Mesenchymal stem cell (in vitro differentiated cells and primary cell): ENCODE results near the gene FAM168A.

ENCODE experiments used
- DNase-seq: peaks from one replicate; pipeline ENCODE4 v3.0.0-alpha.2; 2013
- H2AFZ ChIP-seq: one replicate; pipeline ENCODE4 v1.6.1; 2013; ENCODE audit warnings: low read depth, mild to moderate bottlenecking, control low read depth, inconsistent platforms, low read length, moderate library complexity
- H2AK5ac ChIP-seq: 2 replicates; pipeline ENCODE4 v1.6.1; 2013; ENCODE audit warnings: low read length, moderate library complexity, mild to moderate bottlenecking, inconsistent platforms; ENCODE audit not compliant: severe bottlenecking
- H2BK120ac ChIP-seq: one replicate; pipeline ENCODE4 v1.6.1; 2013; ENCODE audit warnings: low read depth, mild to moderate bottlenecking, inconsistent platforms, low read length, moderate library complexity
- H2BK12ac ChIP-seq, 2 experiments: one replicate each; pipeline ENCODE4 v1.6.1; 2013; ENCODE audit warnings: inconsistent platforms in 2 of 2, low read length in 2 of 2, mild to moderate bottlenecking in 2 of 2, moderate library complexity in 2 of 2, control low read depth in 1 of 2
- H2BK15ac ChIP-seq: one replicate; pipeline ENCODE4 v1.6.1; 2013; ENCODE audit warnings: mild to moderate bottlenecking, low read depth, inconsistent platforms; ENCODE audit not compliant: poor library complexity, severe bottlenecking
- H2BK5ac ChIP-seq: 2 replicates; pipeline ENCODE4 v1.6.1; 2013; ENCODE audit warnings: low read depth, mild to moderate bottlenecking, low read length, control low read depth, inconsistent platforms; ENCODE audit not compliant: poor library complexity, severe bottlenecking
- H3K14ac ChIP-seq, 2 experiments: one replicate each; pipeline ENCODE4 v1.6.1; 2013; ENCODE audit warnings: inconsistent platforms in 2 of 2, low read length in 2 of 2, control low read depth in 1 of 2, mild to moderate bottlenecking in 1 of 2, moderate library complexity in 1 of 2
- H3K18ac ChIP-seq, 2 experiments: one replicate each; pipeline ENCODE4 v1.6.1; 2013; ENCODE audit warnings: inconsistent platforms in 2 of 2, low read length in 2 of 2, control low read depth in 1 of 2, low read depth in 1 of 2, mild to moderate bottlenecking in 1 of 2
- H3K23ac ChIP-seq, 2 experiments: one replicate each; pipeline ENCODE4 v1.6.1; 2013; ENCODE audit warnings: inconsistent platforms in 2 of 2, low read length in 2 of 2, mild to moderate bottlenecking in 2 of 2, moderate library complexity in 2 of 2, control low read depth in 1 of 2
- H3K27ac ChIP-seq: 2 replicates; pipeline ENCODE4 v1.5.1; 2013; ENCODE audit warnings: mild to moderate bottlenecking, moderate library complexity, low read length, control low read depth, inconsistent platforms; ENCODE audit not compliant: poor library complexity, severe bottlenecking
- H3K27me3 ChIP-seq, 2 experiments: 2 replicates each; pipeline versions ENCODE4 v1.6.1 to v1.7.0; 2013; ENCODE audit warnings: low read length in 2 of 2, mild to moderate bottlenecking in 2 of 2, moderate library complexity in 2 of 2, control low read depth in 1 of 2, inconsistent platforms in 1 of 2; ENCODE audit not compliant: control insufficient read depth in 1 of 2, insufficient read depth in 1 of 2
- H3K36me3 ChIP-seq, 2 experiments: 2 replicates each; pipeline versions ENCODE4 v1.6.1 to v1.7.0; 2013; ENCODE audit warnings: low read length in 2 of 2, control low read depth in 1 of 2, inconsistent platforms in 1 of 2, low read depth in 1 of 2, mild to moderate bottlenecking in 1 of 2; ENCODE audit not compliant: insufficient read depth in 2 of 2, control insufficient read depth in 1 of 2
- H3K4ac ChIP-seq, 2 experiments: one replicate each; pipeline ENCODE4 v1.6.1; 2013; ENCODE audit warnings: inconsistent platforms in 2 of 2, low read length in 2 of 2, mild to moderate bottlenecking in 2 of 2, moderate library complexity in 2 of 2, control low read depth in 1 of 2, low read depth in 1 of 2
- H3K4me1 ChIP-seq: 2 replicates; pipeline ENCODE4 v1.6.1; 2013; ENCODE audit warnings: low read depth, low read length, control low read depth; ENCODE audit not compliant: control insufficient read depth, insufficient read depth
- H3K4me2 ChIP-seq: 2 replicates; pipeline ENCODE4 v1.6.1; 2013; ENCODE audit warnings: low read length, mild to moderate bottlenecking, inconsistent platforms; ENCODE audit not compliant: poor library complexity, severe bottlenecking
- H3K4me3 ChIP-seq, 2 experiments: 2 replicates each; pipeline versions ENCODE4 v1.5.1 to v1.7.0; 2013; ENCODE audit warnings: low read length in 2 of 2, mild to moderate bottlenecking in 2 of 2, control low read depth in 1 of 2, low read depth in 1 of 2; ENCODE audit not compliant: insufficient read depth in 1 of 2
- H3K79me1 ChIP-seq: replicated peaks from 2 replicates; pipeline ENCODE4 v1.6.1; 2013; ENCODE audit warnings: mild to moderate bottlenecking, control low read depth, low read length, inconsistent platforms; ENCODE audit not compliant: poor library complexity, severe bottlenecking
- H3K9ac ChIP-seq: 2 replicates; pipeline ENCODE4 v1.7.0; 2013; ENCODE audit warnings: mild to moderate bottlenecking, low read length, moderate library complexity
- H3K9me3 ChIP-seq: 2 replicates; pipeline ENCODE4 v1.7.0; 2013; ENCODE audit warnings: mild to moderate bottlenecking, low read length; ENCODE audit not compliant: control insufficient read depth
- H4K8ac ChIP-seq: one replicate; pipeline ENCODE4 v1.6.1; 2013; ENCODE audit warnings: inconsistent platforms, mild to moderate bottlenecking, low read length, moderate library complexity
- H4K91ac ChIP-seq: one replicate; pipeline ENCODE4 v1.6.1; 2013; ENCODE audit warnings: mild to moderate bottlenecking, low read length, inconsistent platforms
- WGBS: methylation state at CpG from one replicate; pipeline ENCODE4 v1.1.7; 2013; ENCODE audit warnings: mixed read lengths; 5-methylcytosine and 5-hydroxymethylcytosine counted together

FAM168A gene

GRCh38 chr11:73469401-73469800 lies 128.5 kb downstream of the FAM168A start:
- Histone ChIP-seq H3K14ac (no peak overlapping the region), H3K9ac (no peak overlapping the region), H3K9me3 (no peaks in the 10 kb centered on the region), H3K27me3 (no peaks in the 10 kb centered on the region), H2AK5ac (no peak overlapping the region), H2BK5ac (no peak overlapping the region), H3K36me3 (peaks cover 0 to 4% of the 10 kb centered on the region in 2 experiments), H3K4me1 (no peaks in the 10 kb centered on the region), H3K79me1 (peaks cover 21% of the 10 kb centered on the region), H2BK120ac (no peak overlapping the region), H4K8ac (no peak overlapping the region), H3K27ac (no peak overlapping the region), H3K18ac (no peak overlapping the region), H2BK15ac (no peak overlapping the region), H2BK12ac (no peak overlapping the region), H3K4me3 (no peak overlapping the region), H3K4ac (no peak overlapping the region), H4K91ac (no peak overlapping the region), H3K4me2 (no peak overlapping the region), H3K23ac (no peak overlapping the region), H2AFZ (no peak overlapping the region)
- no peak for DNase-seq
- 100% methylated on average over 1 of the region's 3 CpGs for WGBS

DNA sequence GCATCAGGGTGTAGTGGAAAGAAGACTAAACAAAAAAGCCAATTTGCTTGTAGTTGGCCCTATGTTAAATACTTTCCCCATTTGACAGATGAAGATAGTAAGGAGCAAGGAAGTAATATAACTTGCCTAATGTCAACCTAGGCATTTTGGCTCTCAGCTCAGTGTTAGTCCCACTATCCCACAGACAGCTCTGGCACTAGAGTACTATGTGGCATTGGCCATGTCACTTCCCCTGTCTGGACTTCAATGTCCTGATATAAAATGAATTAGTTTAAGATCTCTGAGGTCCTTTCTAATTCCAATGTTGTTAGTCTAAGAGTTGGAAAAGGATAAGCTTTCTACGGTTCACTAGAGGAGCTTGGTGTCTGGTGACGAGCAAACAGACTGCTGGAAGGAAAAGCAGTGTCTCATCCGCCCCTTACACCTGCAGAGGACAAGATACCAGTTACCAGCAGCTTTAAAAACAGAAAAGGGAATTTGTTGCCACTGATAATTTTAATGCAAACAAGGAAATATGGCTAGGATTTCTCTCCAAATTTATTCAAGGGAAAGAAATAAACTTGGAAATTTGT lies 129.2 kb downstream of the FAM168A start:
- no peak overlapping the region for H3K27ac ChIP-seq
- H3K36me3 ChIP-seq = peaks cover 0 to 4% of the 10 kb centered on the region in 2 experiments
- no peak overlapping the region for H3K4me2 ChIP-seq
- H3K23ac ChIP-seq = no peak overlapping the region
- H2BK5ac ChIP-seq = no peak overlapping the region
- no peaks in the 10 kb centered on the region for H3K9me3 ChIP-seq
- 94% methylated on average over 2 of the region's 3 CpGs for WGBS
- H3K9ac ChIP-seq = no peak overlapping the region
- H2BK120ac ChIP-seq = no peak overlapping the region
- no peak overlapping the region for H4K91ac ChIP-seq
- H2AK5ac ChIP-seq = no peak overlapping the region
- H2AFZ ChIP-seq = no peak overlapping the region
- DNase-seq = no peak
- H2BK15ac ChIP-seq = no peak overlapping the region
- H4K8ac ChIP-seq = no peak overlapping the region
- H3K79me1 ChIP-seq = peaks cover 19% of the 10 kb centered on the region
- no peak overlapping the region for H2BK12ac ChIP-seq
- H3K4me3 ChIP-seq = no peak overlapping the region
- H3K4ac ChIP-seq = no peak overlapping the region
- H3K14ac ChIP-seq = no peak overlapping the region
- H3K4me1 ChIP-seq = no peaks in the 10 kb centered on the region
- H3K18ac ChIP-seq = no peak overlapping the region
- H3K27me3 ChIP-seq = no peaks in the 10 kb centered on the region

GRCh38 chr11:73467505-73467904 lies 130.4 kb downstream of the FAM168A start:
- 100% methylated on average over 2 of the region's 2 CpGs for WGBS
- Histone ChIP-seq H3K79me1 (peaks cover 14% of the 10 kb centered on the region), H3K27me3 (no peaks in the 10 kb centered on the region), H2BK12ac (no peak overlapping the region), H3K4me2 (no peak overlapping the region), H3K4ac (no peak overlapping the region), H2BK5ac (no peak overlapping the region), H4K91ac (no peak overlapping the region), H3K9ac (no peak overlapping the region), H3K4me3 (no peak overlapping the region), H3K4me1 (no peaks in the 10 kb centered on the region), H2AFZ (no peak overlapping the region), H3K27ac (no peak overlapping the region), H3K14ac (no peak overlapping the region), H3K23ac (no peak overlapping the region), H3K36me3 (peaks cover 0 to 4% of the 10 kb centered on the region in 2 experiments), H2BK15ac (no peak overlapping the region), H4K8ac (no peak overlapping the region), H3K9me3 (no peaks in the 10 kb centered on the region), H3K18ac (no peak overlapping the region), H2BK120ac (no peak overlapping the region), H2AK5ac (no peak overlapping the region)
- DNase-seq = no peak

DNA sequence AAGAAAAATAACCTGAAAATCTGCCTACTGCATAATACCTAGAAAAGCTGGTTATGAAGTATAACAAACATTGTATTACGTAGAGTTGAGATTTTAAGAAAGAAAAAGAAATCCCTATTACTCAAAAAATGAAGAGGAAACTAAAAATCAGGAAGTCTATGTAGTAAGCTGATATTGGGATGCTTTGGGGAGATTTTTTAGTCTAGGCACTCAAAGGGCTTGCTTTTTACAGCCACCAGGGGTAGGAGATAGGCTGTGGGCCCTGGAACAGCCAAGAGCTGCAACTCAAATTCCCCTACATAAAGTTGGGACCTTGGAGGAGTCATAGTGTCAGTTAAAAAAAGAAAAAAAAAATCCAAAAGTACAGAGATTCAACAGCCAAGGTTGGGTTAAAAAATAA lies 131.3 kb downstream of the FAM168A start:
- H3K18ac ChIP-seq = no peak overlapping the region
- H3K4me3 ChIP-seq = no peak overlapping the region
- no peak overlapping the region for H3K23ac ChIP-seq
- DNase-seq = no peak
- no peak overlapping the region for H4K8ac ChIP-seq
- no peak overlapping the region for H2AK5ac ChIP-seq
- no peaks in the 10 kb centered on the region for H3K9me3 ChIP-seq
- H3K14ac ChIP-seq = no peak overlapping the region
- no CpG with 5 or more reads among the region's 1 CpG for WGBS
- no peak overlapping the region for H2BK15ac ChIP-seq
- H3K27me3 ChIP-seq = no peaks in the 10 kb centered on the region
- no peak overlapping the region for H2BK5ac ChIP-seq
- H3K9ac ChIP-seq = no peak overlapping the region
- H3K4ac ChIP-seq = no peak overlapping the region
- H3K79me1 ChIP-seq = peaks cover 10% of the 10 kb centered on the region
- H3K4me1 ChIP-seq = no peaks in the 10 kb centered on the region
- no peak overlapping the region for H4K91ac ChIP-seq
- no peak overlapping the region for H2BK12ac ChIP-seq
- no peak overlapping the region for H3K4me2 ChIP-seq
- H2BK120ac ChIP-seq = no peak overlapping the region
- H3K36me3 ChIP-seq = peaks cover 0 to 4% of the 10 kb centered on the region in 2 experiments
- no peak overlapping the region for H3K27ac ChIP-seq
- no peak overlapping the region for H2AFZ ChIP-seq
